ENCODE measurements around the gene GLP2R.

DNA sequence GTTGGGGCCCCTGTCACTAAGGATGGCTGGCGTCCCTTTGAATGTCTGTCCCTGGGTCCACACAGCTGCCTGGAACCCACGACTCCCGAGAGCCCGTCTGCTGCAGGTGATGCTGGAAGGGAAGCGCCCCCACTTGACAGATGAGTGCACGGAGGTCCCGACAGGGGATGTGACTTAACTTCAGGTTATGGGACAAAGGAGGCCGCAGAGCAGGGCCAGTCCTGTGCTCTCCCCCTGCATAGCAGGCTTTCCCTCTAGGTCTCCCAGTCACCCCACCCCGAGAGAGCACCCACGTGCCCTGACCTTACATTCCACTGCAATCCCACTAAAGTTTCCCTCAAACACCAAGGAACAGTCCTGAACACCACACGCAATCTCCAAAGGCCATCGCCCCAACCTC is 85.4 kb downstream of the GLP2R start:
- TF ChIP-seq ELF4 (IDR thresholded peaks at IDR 0.05) = no peak
- no peak for TF ChIP-seq SP1 (IDR thresholded peaks at IDR 0.05)
- no peak for TF ChIP-seq FOXM1 (IDR thresholded peaks at IDR 0.05; ENCODE audit: borderline replicate concordance)
- no peak for TF ChIP-seq BHLHE40 (IDR thresholded peaks at IDR 0.05; ENCODE audit: borderline replicate concordance)
- TF ChIP-seq PKNOX1 (IDR thresholded peaks at IDR 0.05) = no peak
- no peak for TF ChIP-seq NFRKB (IDR thresholded peaks at IDR 0.05)
- TF ChIP-seq FOXK2 (IDR thresholded peaks at IDR 0.05) = no peak
- TF ChIP-seq LEF1 (IDR thresholded peaks at IDR 0.05; ENCODE audit: borderline replicate concordance) = no peak
- TF ChIP-seq SUZ12 (IDR thresholded peaks at IDR 0.05) = no peak
- no peak for TF ChIP-seq ZNF384 (IDR thresholded peaks at IDR 0.05)
- no peak for TF ChIP-seq FOXA1 (IDR thresholded peaks at IDR 0.05)
- no peak for TF ChIP-seq CTBP1 (IDR thresholded peaks at IDR 0.05; ENCODE audit: borderline replicate concordance)
- TF ChIP-seq L3MBTL2 (conservative IDR thresholded peaks at IDR 0.05) = no peak
